DND-41 (cell line): Measurements from ENCODE around the gene PCID2.

Experiments
- ATAC-seq: fragments of 200-7000 bp; cut with Tn5 transposase; 3 replicates; pipeline ENCODE4 v1.9.1; 2021; ENCODE audit warnings: low read depth; ENCODE audit not compliant: insufficient read depth
- DNase-seq: peaks from one replicate; pipeline ENCODE4 v3.0.0-alpha.2; 2020
- H2AFZ ChIP-seq: 2 replicates; pipeline ENCODE4 v1.6.0; 2012; ENCODE audit warnings: low read depth, low read length
- H3K27ac ChIP-seq: 2 replicates; pipeline ENCODE4 v1.5.1; 2012; ENCODE audit warnings: low read length, inconsistent platforms
- H3K27me3 ChIP-seq: fragments of 200-600 bp; sonication (generic); 2 replicates; pipeline ENCODE4 v1.6.0; 2012; ENCODE audit warnings: low read length, mild to moderate bottlenecking, inconsistent platforms; ENCODE audit not compliant: insufficient read depth, poor library complexity
- H3K36me3 ChIP-seq: 2 replicates; pipeline ENCODE4 v1.5.1; 2012; ENCODE audit warnings: low read length, inconsistent platforms; ENCODE audit not compliant: insufficient read depth
- H3K4me1 ChIP-seq: 2 replicates; pipeline ENCODE4 v1.5.1; 2012; ENCODE audit warnings: mild to moderate bottlenecking, low read length; ENCODE audit not compliant: insufficient read depth
- H3K4me2 ChIP-seq: 2 replicates; pipeline ENCODE4 v1.6.0; 2012; ENCODE audit warnings: mild to moderate bottlenecking, moderate library complexity, low read length, inconsistent platforms; ENCODE audit not compliant: insufficient read depth
- H3K4me3 ChIP-seq, 2 experiments: fragments of 200-600 bp in 1 of 2; shearing (Covaris generic) in 1 of 2; 2 replicates each; pipeline ENCODE4 v1.5.1; 2012 to 2016; ENCODE audit warnings: inconsistent platforms in 2 of 2, low read length in 2 of 2, mild to moderate bottlenecking in 2 of 2, low read depth in 1 of 2, moderate library complexity in 1 of 2
- H3K79me2 ChIP-seq: 2 replicates; pipeline ENCODE4 v1.6.0; 2012; ENCODE audit warnings: low read length, inconsistent platforms; ENCODE audit not compliant: insufficient read depth
- H3K9ac ChIP-seq: 2 replicates; pipeline ENCODE4 v1.6.0; 2012; ENCODE audit warnings: low read depth, mild to moderate bottlenecking, inconsistent platforms, low read length, moderate library complexity
- H3K9me3 ChIP-seq: 2 replicates; pipeline ENCODE4 v1.5.1; 2012; ENCODE audit warnings: low read length, moderate library complexity, mild to moderate bottlenecking, inconsistent platforms; ENCODE audit not compliant: insufficient read depth, severe bottlenecking
- H4K20me1 ChIP-seq: 2 replicates; pipeline ENCODE4 v1.6.0; 2012; ENCODE audit warnings: low read length; ENCODE audit not compliant: insufficient read depth
- CTCF ChIP-seq: IDR thresholded peaks from 2 replicates; pipeline ENCODE4 v1.5.1; 2012; ENCODE audit warnings: borderline replicate concordance, low read length, moderate library complexity, mild to moderate bottlenecking; ENCODE audit not compliant: poor library complexity, severe bottlenecking; ENCODE audit errors: extremely low read depth
- EZH2 ChIP-seq: IDR thresholded peaks from 3 replicates; pipeline ENCODE4 v1.6.1; 2012; ENCODE audit warnings: borderline replicate concordance, low read depth, mild to moderate bottlenecking, moderate library complexity, low read length, inconsistent platforms; ENCODE audit not compliant: severe bottlenecking

PCID2 gene

GRCh38 chr13:113195360-113195759 lies 13.1 kb downstream of the PCID2 start:
- no peaks in the 10 kb centered on the region for H3K27me3 ChIP-seq
- H3K4me3 ChIP-seq, result no peak overlapping the region
- no peak overlapping the region for H2AFZ ChIP-seq
- H3K79me2 ChIP-seq, result peaks cover 18% of the 10 kb centered on the region
- H3K9me3 ChIP-seq, result no peaks in the 10 kb centered on the region
- H4K20me1 ChIP-seq, result peaks cover 14% of the 10 kb centered on the region; the same call in 1 of the 2 replicates
- no peak overlapping the region for H3K27ac ChIP-seq
- ATAC-seq, result no peak
- no peak overlapping the region for H3K4me2 ChIP-seq
- peaks cover 91% of the 10 kb centered on the region for H3K36me3 ChIP-seq
- no peak for DNase-seq
- no peak overlapping the region for H3K9ac ChIP-seq
- no peak for TF ChIP-seq EZH2
- no peak for TF ChIP-seq CTCF
- no peaks in the 10 kb centered on the region for H3K4me1 ChIP-seq

DNA sequence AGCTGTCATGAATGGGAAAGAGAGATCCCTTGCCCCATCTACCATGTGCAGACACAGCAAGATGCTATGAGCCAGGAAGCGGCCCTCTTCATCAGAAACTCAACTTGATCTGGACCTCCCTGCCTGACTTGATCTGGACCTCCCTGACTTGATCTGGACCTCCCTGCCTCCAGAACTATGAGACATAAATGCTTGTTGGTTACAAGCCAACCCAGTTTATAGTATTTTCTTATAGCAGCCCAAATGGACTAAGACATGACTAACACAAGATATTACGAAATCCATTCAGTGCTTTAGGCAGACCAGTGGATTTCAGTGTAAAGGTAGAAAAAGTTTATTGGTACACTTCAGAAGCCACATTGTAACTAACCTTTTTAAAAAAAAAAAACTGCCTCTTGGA lies 15.6 kb downstream of the PCID2 start:
- Histone ChIP-seq H3K36me3 (peaks cover 89% of the 10 kb centered on the region), H3K27me3 (no peaks in the 10 kb centered on the region), H3K4me3 (no peak overlapping the region), H3K4me1 (no peaks in the 10 kb centered on the region), H3K9ac (no peak overlapping the region), H3K9me3 (no peaks in the 10 kb centered on the region), H3K4me2 (no peak overlapping the region), H3K79me2 (no peaks in the 10 kb centered on the region), H2AFZ (no peak overlapping the region), H3K27ac (no peak overlapping the region), H4K20me1 (no peaks in the 10 kb centered on the region)
- DNase-seq, result no peak
- TF ChIP-seq EZH2 (no peak), CTCF (no peak)
- ATAC-seq, result no peak

- peaks cover 87% of the 10 kb centered on the region for H3K36me3 ChIP-seq
- ATAC-seq, result no peak
- no peak overlapping the region for H3K27ac ChIP-seq
Measured at GRCh38 chr13:113192279-113192678, 16.2 kb downstream of the PCID2 start.

More at GRCh38 chr13:113192279-113192678, 16.2 kb downstream of the PCID2 start:
- no peak overlapping the region for H2AFZ ChIP-seq
- TF ChIP-seq EZH2, result no peak
- TF ChIP-seq CTCF, result no peak
- H3K79me2 ChIP-seq, result 0 out of 2 replicates have a peak, but pooled peaks cover 2% of the 10 kb centered on the region
- H3K27me3 ChIP-seq, result no peaks in the 10 kb centered on the region
- H3K9me3 ChIP-seq, result no peaks in the 10 kb centered on the region
- no peak for DNase-seq
- no peak overlapping the region for H3K4me3 ChIP-seq
- no peak overlapping the region for H3K4me2 ChIP-seq
- H3K4me1 ChIP-seq, result no peaks in the 10 kb centered on the region
- H3K9ac ChIP-seq, result no peak overlapping the region
- H4K20me1 ChIP-seq, result no peaks in the 10 kb centered on the region
